HepG2 (cell line): Measurements from ENCODE around the gene GPT2. TPM values are rescaled to one million over a fixed set of nuclear protein-coding genes. Genes with fewer than 3 reads are reported as not detected.

ENCODE experiments used
- AGO2 ChIP-seq: fragments of 200-400 bp; formaldehyde crosslinking; optimal IDR thresholded peaks from 2 replicates; pipeline ENCODE3; 2017; ENCODE audit warnings: mild to moderate bottlenecking, low read depth, low read length, moderate library complexity
- ATAD3A ChIP-seq: sonication (generic); formaldehyde crosslinking; IDR thresholded peaks from 2 replicates; pipeline ENCODE4 v1.4.0; 2020; ENCODE audit warnings: missing genetic modification reagents
- CCDC6 ChIP-seq: sonication (generic); formaldehyde crosslinking; IDR thresholded peaks from 2 replicates; pipeline ENCODE4 v1.8.1; 2022; ENCODE audit warnings: mild to moderate bottlenecking, missing genetic modification reagents, moderate library complexity
- CENPT ChIP-seq: sonication (generic); formaldehyde crosslinking; IDR thresholded peaks from 2 replicates; pipeline ENCODE4 v1.8.0; 2022; ENCODE audit warnings: low read depth, mild to moderate bottlenecking, moderate library complexity, missing genetic modification reagents
- MXD4 ChIP-seq: IDR thresholded peaks from 2 replicates; pipeline ENCODE4 v1.6.1; 2016; ENCODE audit warnings: mild to moderate bottlenecking, missing biosample characterization, missing genetic modification reagents
- NONO ChIP-seq, 2 experiments: fragments of 450-650 bp in 1 of 2; sonication (generic) in 1 of 2; formaldehyde crosslinking in 1 of 2; IDR thresholded peaks in 1 of 2; conservative IDR thresholded peaks in 1 of 2; 2 replicates each; pipeline versions ENCODE4 v1.6.1 to v1.8.0; 2017 to 2022; ENCODE audit warnings: mild to moderate bottlenecking in 1 of 2, missing genetic modification reagents in 1 of 2, moderate library complexity in 1 of 2
- POLR2AphosphoS5 ChIP-seq: IDR thresholded peaks from 2 replicates; pipeline ENCODE4 v1.6.1; 2012; ENCODE audit warnings: low read depth, low read length
- RORA ChIP-seq: sonication (generic); formaldehyde crosslinking; IDR thresholded peaks from 2 replicates; pipeline ENCODE4 v1.5.0; 2020; ENCODE audit warnings: mild to moderate bottlenecking, missing genetic modification reagents, moderate library complexity
- SRF ChIP-seq: IDR thresholded peaks from 2 replicates; pipeline ENCODE4 v1.6.1; 2011; ENCODE audit warnings: mild to moderate bottlenecking, low read depth, low read length, moderate library complexity
- U2AF1 ChIP-seq: fragments of 200-400 bp; formaldehyde crosslinking; optimal IDR thresholded peaks from 2 replicates; pipeline ENCODE3; 2017; ENCODE audit warnings: mild to moderate bottlenecking, low read depth, low read length
- ZMYM3 ChIP-seq: sonication (generic); formaldehyde crosslinking; IDR thresholded peaks from 2 replicates; pipeline ENCODE4 v1.5.1; 2020; ENCODE audit warnings: mild to moderate bottlenecking, missing genetic modification reagents
- ZNF260 ChIP-seq: sonication (generic); formaldehyde crosslinking; IDR thresholded peaks from 2 replicates; pipeline ENCODE4 v1.4.0; 2020; ENCODE audit warnings: missing genetic modification reagents, low read depth, mild to moderate bottlenecking, borderline replicate concordance
- ZNF629 ChIP-seq: sonication (generic); formaldehyde crosslinking; conservative IDR thresholded peaks from 2 replicates; pipeline ENCODE4 v1.5.0; 2020; ENCODE audit warnings: missing genetic modification reagents
- ZNF709 ChIP-seq: sonication (generic); formaldehyde crosslinking; IDR thresholded peaks from 2 replicates; pipeline ENCODE4 v1.5.0; 2020; ENCODE audit warnings: mild to moderate bottlenecking, missing genetic modification reagents
- ZNF776 ChIP-seq: sonication (generic); formaldehyde crosslinking; IDR thresholded peaks from 2 replicates; pipeline ENCODE4 v1.4.0; 2020; ENCODE audit warnings: mild to moderate bottlenecking, missing genetic modification reagents
- ZNF790 ChIP-seq: sonication (generic); formaldehyde crosslinking; IDR thresholded peaks from 2 replicates; pipeline ENCODE4 v1.8.0; 2022; ENCODE audit warnings: missing genetic modification reagents, mild to moderate bottlenecking, borderline replicate concordance
- polyA plus RNA-seq, 8 experiments: library from polyadenylated mRNA; depleted of rRNA in 3 of 8; stranded (reverse) in 7 of 8; unstranded in 1 of 8; fragments of >200 nt; fragmentation: Illumina TruSeq in 4 of 8; extraction: Trizol in 4 of 8; gene quantifications; 2 replicates each; pipeline versions ENCODE4 v1.2.1 to v1.2.3, GENCODE V29; 2011 to 2016; ENCODE audit warnings: low read depth in 4 of 8, missing spikeins in 1 of 8, mixed read lengths in 1 of 8; ENCODE audit not compliant: insufficient read depth in 1 of 8
- total RNA-seq, 5 experiments: library from RNA; depleted of rRNA; stranded (reverse); fragments of >200 nt; fragmentation: Illumina TruSeq; extraction: Trizol; gene quantifications; 2 replicates each; pipeline ENCODE4 v1.2.3, GENCODE V29; 2016; ENCODE audit warnings: low read depth in 1 of 5
- TF ChIP-seq, protein P1 (sequence below): sonication (generic); formaldehyde crosslinking; IDR thresholded peaks from 2 replicates; pipeline ENCODE4 v1.5.0; 2020; ENCODE audit warnings: mild to moderate bottlenecking, missing genetic modification reagents, borderline replicate concordance
- TF ChIP-seq, protein P2 (sequence below): sonication (generic); formaldehyde crosslinking; IDR thresholded peaks from 2 replicates; pipeline ENCODE4 v1.4.0; 2020; ENCODE audit warnings: mild to moderate bottlenecking, missing genetic modification reagents
- TF ChIP-seq, protein P3 (sequence below): IDR thresholded peaks from 2 replicates; pipeline ENCODE4 v1.6.1; 2016
- TF ChIP-seq, protein P4 (sequence below): sonication (generic); formaldehyde crosslinking; IDR thresholded peaks from 2 replicates; pipeline ENCODE4 v1.5.0; 2020; ENCODE audit warnings: missing genetic modification reagents

The GPT2 gene
- total and polyA plus RNA-seq, 2 of the 13 experiments (the other 11 are each of a cell fraction or from before 2014, with no cell fraction given) = 138 to 267 TPM

DNA sequence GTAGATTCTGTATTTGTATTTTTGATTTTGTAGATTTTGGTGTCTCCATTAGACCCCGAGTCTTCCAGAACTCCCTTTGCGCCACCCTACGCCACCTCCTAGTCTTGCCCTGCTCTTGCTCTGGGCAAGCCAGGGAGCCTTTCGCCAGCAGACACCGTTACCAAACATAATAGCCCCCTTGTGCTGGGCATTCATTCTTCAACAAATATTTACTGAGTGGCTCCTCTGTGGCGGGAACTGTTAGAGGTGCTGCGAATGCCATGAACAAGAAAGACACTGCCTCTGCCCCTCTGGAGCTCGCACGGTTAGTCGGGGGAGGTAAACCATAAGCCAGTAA lies 841 bp upstream of the GPT2 start (continued):
- TF ChIP-seq, protein P1, sequence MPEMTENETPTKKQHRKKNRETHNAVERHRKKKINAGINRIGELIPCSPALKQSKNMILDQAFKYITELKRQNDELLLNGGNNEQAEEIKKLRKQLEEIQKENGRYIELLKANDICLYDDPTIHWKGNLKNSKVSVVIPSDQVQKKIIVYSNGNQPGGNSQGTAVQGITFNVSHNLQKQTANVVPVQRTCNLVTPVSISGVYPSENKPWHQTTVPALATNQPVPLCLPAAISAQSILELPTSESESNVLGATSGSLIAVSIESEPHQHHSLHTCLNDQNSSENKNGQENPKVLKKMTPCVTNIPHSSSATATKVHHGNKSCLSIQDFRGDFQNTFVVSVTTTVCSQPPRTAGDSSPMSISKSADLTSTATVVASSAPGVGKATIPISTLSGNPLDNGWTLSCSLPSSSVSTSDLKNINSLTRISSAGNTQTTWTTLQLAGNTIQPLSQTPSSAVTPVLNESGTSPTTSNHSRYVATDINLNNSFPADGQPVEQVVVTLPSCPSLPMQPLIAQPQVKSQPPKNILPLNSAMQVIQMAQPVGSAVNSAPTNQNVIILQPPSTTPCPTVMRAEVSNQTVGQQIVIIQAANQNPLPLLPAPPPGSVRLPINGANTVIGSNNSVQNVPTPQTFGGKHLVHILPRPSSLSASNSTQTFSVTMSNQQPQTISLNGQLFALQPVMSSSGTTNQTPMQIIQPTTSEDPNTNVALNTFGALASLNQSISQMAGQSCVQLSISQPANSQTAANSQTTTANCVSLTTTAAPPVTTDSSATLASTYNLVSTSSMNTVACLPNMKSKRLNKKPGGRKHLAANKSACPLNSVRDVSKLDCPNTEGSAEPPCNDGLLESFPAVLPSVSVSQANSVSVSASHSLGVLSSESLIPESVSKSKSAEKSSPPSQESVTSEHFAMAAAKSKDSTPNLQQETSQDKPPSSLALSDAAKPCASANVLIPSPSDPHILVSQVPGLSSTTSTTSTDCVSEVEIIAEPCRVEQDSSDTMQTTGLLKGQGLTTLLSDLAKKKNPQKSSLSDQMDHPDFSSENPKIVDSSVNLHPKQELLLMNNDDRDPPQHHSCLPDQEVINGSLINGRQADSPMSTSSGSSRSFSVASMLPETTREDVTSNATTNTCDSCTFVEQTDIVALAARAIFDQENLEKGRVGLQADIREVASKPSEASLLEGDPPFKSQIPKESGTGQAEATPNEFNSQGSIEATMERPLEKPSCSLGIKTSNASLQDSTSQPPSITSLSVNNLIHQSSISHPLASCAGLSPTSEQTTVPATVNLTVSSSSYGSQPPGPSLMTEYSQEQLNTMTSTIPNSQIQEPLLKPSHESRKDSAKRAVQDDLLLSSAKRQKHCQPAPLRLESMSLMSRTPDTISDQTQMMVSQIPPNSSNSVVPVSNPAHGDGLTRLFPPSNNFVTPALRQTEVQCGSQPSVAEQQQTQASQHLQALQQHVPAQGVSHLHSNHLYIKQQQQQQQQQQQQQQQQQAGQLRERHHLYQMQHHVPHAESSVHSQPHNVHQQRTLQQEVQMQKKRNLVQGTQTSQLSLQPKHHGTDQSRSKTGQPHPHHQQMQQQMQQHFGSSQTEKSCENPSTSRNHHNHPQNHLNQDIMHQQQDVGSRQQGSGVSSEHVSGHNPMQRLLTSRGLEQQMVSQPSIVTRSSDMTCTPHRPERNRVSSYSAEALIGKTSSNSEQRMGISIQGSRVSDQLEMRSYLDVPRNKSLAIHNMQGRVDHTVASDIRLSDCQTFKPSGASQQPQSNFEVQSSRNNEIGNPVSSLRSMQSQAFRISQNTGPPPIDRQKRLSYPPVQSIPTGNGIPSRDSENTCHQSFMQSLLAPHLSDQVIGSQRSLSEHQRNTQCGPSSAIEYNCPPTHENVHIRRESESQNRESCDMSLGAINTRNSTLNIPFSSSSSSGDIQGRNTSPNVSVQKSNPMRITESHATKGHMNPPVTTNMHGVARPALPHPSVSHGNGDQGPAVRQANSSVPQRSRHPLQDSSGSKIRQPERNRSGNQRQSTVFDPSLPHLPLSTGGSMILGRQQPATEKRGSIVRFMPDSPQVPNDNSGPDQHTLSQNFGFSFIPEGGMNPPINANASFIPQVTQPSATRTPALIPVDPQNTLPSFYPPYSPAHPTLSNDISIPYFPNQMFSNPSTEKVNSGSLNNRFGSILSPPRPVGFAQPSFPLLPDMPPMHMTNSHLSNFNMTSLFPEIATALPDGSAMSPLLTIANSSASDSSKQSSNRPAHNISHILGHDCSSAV = no peak
- TF ChIP-seq AGO2 (no peak), CENPT (CRISPR knock-in tag) (no peak), POLR2AphosphoS5 (no peak), ZNF629 (CRISPR knock-in tag) (no peak), RORA (CRISPR knock-in tag) (no peak), ZNF709 (CRISPR knock-in tag) (no peak), MXD4 (CRISPR knock-in tag) (no peak), ZNF790 (CRISPR knock-in tag) (peak; percentile 12; the same call in 1 of the 2 replicates), NONO (IDR thresholded peaks at IDR 0.05) (no peak), NONO (CRISPR knock-in tag; conservative IDR thresholded peaks at IDR 0.05) (no peak), ZNF776 (no peak), ATAD3A (CRISPR knock-in tag) (no peak), CCDC6 (CRISPR knock-in tag) (no peak), SRF (no peak), U2AF1 (no peak), ZNF260 (CRISPR knock-in tag) (no peak), ZMYM3 (no peak)
- TF ChIP-seq, protein P2, sequence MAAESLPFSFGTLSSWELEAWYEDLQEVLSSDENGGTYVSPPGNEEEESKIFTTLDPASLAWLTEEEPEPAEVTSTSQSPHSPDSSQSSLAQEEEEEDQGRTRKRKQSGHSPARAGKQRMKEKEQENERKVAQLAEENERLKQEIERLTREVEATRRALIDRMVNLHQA (CRISPR knock-in tag) = no peak
- TF ChIP-seq, protein P3, sequence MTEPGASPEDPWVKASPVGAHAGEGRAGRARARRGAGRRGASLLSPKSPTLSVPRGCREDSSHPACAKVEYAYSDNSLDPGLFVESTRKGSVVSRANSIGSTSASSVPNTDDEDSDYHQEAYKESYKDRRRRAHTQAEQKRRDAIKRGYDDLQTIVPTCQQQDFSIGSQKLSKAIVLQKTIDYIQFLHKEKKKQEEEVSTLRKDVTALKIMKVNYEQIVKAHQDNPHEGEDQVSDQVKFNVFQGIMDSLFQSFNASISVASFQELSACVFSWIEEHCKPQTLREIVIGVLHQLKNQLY (CRISPR knock-in tag) = 0 out of 2 replicates have a peak, but pooled peaks have one; percentile 16
- TF ChIP-seq, protein P4, sequence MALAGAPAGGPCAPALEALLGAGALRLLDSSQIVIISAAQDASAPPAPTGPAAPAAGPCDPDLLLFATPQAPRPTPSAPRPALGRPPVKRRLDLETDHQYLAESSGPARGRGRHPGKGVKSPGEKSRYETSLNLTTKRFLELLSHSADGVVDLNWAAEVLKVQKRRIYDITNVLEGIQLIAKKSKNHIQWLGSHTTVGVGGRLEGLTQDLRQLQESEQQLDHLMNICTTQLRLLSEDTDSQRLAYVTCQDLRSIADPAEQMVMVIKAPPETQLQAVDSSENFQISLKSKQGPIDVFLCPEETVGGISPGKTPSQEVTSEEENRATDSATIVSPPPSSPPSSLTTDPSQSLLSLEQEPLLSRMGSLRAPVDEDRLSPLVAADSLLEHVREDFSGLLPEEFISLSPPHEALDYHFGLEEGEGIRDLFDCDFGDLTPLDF (CRISPR knock-in tag) = 0 out of 2 replicates have a peak, but pooled peaks have one; percentile 43
